MM.1S (cell line): ENCODE data around the gene FKBP9.

Source experiments
- EZH2 ChIP-seq: fragments of 300-600 bp; sonication (generic); optimal IDR thresholded peaks from 2 replicates; pipeline ENCODE3; 2017; ENCODE audit warnings: low read depth, mild to moderate bottlenecking, antibody characterized with exemption, low read length, mixed read lengths
- TF ChIP-seq, protein P1 (sequence below): fragments of 300-600 bp; sonication (generic); IDR thresholded peaks from 2 replicates; pipeline ENCODE4 v1.5.1; 2016; ENCODE audit warnings: antibody characterized with exemption, low read length, mixed read lengths

GRCh38 chr7:33038639-33039038 lies 81.4 kb downstream of the FKBP9 start:
- no peak for TF ChIP-seq EZH2
- TF ChIP-seq, protein P1, sequence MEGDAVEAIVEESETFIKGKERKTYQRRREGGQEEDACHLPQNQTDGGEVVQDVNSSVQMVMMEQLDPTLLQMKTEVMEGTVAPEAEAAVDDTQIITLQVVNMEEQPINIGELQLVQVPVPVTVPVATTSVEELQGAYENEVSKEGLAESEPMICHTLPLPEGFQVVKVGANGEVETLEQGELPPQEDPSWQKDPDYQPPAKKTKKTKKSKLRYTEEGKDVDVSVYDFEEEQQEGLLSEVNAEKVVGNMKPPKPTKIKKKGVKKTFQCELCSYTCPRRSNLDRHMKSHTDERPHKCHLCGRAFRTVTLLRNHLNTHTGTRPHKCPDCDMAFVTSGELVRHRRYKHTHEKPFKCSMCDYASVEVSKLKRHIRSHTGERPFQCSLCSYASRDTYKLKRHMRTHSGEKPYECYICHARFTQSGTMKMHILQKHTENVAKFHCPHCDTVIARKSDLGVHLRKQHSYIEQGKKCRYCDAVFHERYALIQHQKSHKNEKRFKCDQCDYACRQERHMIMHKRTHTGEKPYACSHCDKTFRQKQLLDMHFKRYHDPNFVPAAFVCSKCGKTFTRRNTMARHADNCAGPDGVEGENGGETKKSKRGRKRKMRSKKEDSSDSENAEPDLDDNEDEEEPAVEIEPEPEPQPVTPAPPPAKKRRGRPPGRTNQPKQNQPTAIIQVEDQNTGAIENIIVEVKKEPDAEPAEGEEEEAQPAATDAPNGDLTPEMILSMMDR = no peak
